Body of pancreas (tissue), 4 donors: Measurements from ENCODE around the gene CGAS.
"Not testable (repeated sequence)": the region's sequence is repeated elsewhere in the genome, so short reads cannot be mapped to it uniquely, and the experiment has no call there.

Experiments used
- POLR2A ChIP-seq, 3 donors: fragments of 450-650 bp; IDR thresholded peaks; one replicate each; pipeline ENCODE4 v1.6.1; 2016; ENCODE audit warnings: antibody characterized with exemption in 3 of 3, mild to moderate bottlenecking in 2 of 3
- TF ChIP-seq, protein P1 (sequence below), 7 experiments: fragments of 450-650 bp in 4 of 7; fragments of 200-600 bp in 3 of 7; sonication (generic) in 3 of 7; IDR thresholded peaks; one replicate each; pipeline ENCODE4 v1.5.1; 2016 to 2019; ENCODE audit warnings: antibody characterized with exemption in 7 of 7

DNA sequence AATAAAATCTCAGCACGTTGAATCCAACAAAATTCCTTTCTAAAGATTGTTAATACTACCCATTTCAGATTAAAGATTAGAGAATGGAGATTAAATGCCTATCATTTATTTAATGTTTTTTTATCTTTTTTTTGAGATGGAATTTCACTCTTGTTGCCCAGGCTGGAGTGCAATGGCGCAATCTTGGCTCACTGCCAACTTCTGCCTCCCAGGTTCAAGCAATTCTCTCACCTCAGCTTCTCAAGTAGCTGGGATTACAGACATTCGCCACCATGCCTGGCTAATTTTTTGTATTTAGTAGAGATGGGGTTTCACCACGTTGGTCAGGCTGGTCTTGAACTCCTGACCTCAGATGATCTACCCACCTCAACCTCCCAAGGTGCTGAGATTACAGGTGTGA lies 59.9 kb downstream of the CGAS start:
- TF ChIP-seq, protein P1, sequence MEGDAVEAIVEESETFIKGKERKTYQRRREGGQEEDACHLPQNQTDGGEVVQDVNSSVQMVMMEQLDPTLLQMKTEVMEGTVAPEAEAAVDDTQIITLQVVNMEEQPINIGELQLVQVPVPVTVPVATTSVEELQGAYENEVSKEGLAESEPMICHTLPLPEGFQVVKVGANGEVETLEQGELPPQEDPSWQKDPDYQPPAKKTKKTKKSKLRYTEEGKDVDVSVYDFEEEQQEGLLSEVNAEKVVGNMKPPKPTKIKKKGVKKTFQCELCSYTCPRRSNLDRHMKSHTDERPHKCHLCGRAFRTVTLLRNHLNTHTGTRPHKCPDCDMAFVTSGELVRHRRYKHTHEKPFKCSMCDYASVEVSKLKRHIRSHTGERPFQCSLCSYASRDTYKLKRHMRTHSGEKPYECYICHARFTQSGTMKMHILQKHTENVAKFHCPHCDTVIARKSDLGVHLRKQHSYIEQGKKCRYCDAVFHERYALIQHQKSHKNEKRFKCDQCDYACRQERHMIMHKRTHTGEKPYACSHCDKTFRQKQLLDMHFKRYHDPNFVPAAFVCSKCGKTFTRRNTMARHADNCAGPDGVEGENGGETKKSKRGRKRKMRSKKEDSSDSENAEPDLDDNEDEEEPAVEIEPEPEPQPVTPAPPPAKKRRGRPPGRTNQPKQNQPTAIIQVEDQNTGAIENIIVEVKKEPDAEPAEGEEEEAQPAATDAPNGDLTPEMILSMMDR (IDR thresholded peaks at IDR 0.05) = not testable (repeated sequence)
- TF ChIP-seq POLR2A (IDR thresholded peaks at IDR 0.05) = not testable (repeated sequence)
